CD4-positive, alpha-beta T cell (primary cell): ENCODE data around the gene VASN. TPM values are rescaled to one million over a fixed set of nuclear protein-coding genes. Genes with fewer than 3 reads are reported as not detected.

Source experiments
- ATAC-seq: fragments of 200-7000 bp; cut with Tn5 transposase; one replicate; pipeline ENCODE4 v1.10.0; 2022; ENCODE audit warnings: mild to moderate bottlenecking; ENCODE audit not compliant: poor library complexity
- CTCF ChIA-PET: fragments of 350-600 bp; sonication (Branson Sonifier 250); formaldehyde crosslinking; loops from one replicate; lab custom pipeline; 2021; ENCODE audit warnings: antibody characterized with exemption, inconsistent platforms; lab: Charles Lee
- POLR2A ChIA-PET: fragments of 350-600 bp; sonication (Branson Sonifier 250); formaldehyde crosslinking; loops from one replicate; lab custom pipeline; 2021; ENCODE audit warnings: antibody characterized with exemption, inconsistent platforms; lab: Charles Lee
- DNase-seq, 14 experiments: peaks; one replicate each; pipeline ENCODE4 v3.0.0-alpha.2; 2013 to 2020; ENCODE audit warnings: mixed read lengths in 2 of 14
- H3K27ac ChIP-seq, 2 donors: one replicate each; pipeline versions ENCODE4 v1.5.1 to v1.7.0; 2013; ENCODE audit warnings: low read length in 2 of 2, low read depth in 1 of 2, mild to moderate bottlenecking in 1 of 2
- H3K27me3 ChIP-seq, 2 experiments: 1 replicate in 1 of 2; 2 replicates in 1 of 2; pipeline versions ENCODE4 v1.6.1 to v1.7.0; 2013; ENCODE audit warnings: low read length in 2 of 2, control low read depth in 1 of 2, mild to moderate bottlenecking in 1 of 2, moderate library complexity in 1 of 2; ENCODE audit not compliant: insufficient read depth in 2 of 2, control insufficient read depth in 1 of 2
- H3K36me3 ChIP-seq: one replicate; pipeline ENCODE4 v1.6.1; 2013; ENCODE audit warnings: low read length, control low read depth; ENCODE audit not compliant: insufficient read depth
- H3K4me1 ChIP-seq: one replicate; pipeline ENCODE4 v1.6.1; 2013; ENCODE audit warnings: low read length, control low read depth; ENCODE audit not compliant: insufficient read depth
- H3K4me3 ChIP-seq: one replicate; pipeline ENCODE4 v1.5.1; 2013; ENCODE audit warnings: mild to moderate bottlenecking, low read length, moderate library complexity
- H3K9me3 ChIP-seq, 2 experiments: 1 replicate in 1 of 2; 2 replicates in 1 of 2; pipeline versions ENCODE4 v1.6.1 to v1.7.0; 2013; ENCODE audit warnings: low read length in 2 of 2, mild to moderate bottlenecking in 2 of 2, control low read depth in 1 of 2, moderate library complexity in 1 of 2; ENCODE audit not compliant: control insufficient read depth in 1 of 2, insufficient read depth in 1 of 2
- H3K27ac Mint-ChIP-seq: one replicate; pipeline ENCODE4 v1.8.0; 2020; ENCODE audit warnings: mixed read lengths
- H3K27me3 Mint-ChIP-seq: one replicate; pipeline ENCODE4 v1.8.0; 2021; ENCODE audit warnings: mixed read lengths
- H3K36me3 Mint-ChIP-seq: one replicate; pipeline ENCODE4 v1.8.0; 2021; ENCODE audit warnings: low read depth, mixed read lengths
- H3K4me1 Mint-ChIP-seq: one replicate; pipeline ENCODE4 v1.8.0; 2021; ENCODE audit warnings: low read depth, mixed read lengths
- H3K4me3 Mint-ChIP-seq: one replicate; pipeline ENCODE4 v1.8.0; 2020; ENCODE audit warnings: mild to moderate bottlenecking, mixed read lengths
- H3K9me3 Mint-ChIP-seq: one replicate; pipeline ENCODE4 v1.8.0; 2020; ENCODE audit warnings: mixed read lengths
- intact Hi-C, 2 experiments: fragments of 100-400 bp; cut with DNase I in 1 of 2; cut with micrococcal nuclease in 1 of 2; formaldehyde crosslinking; loops; one replicate each; pipeline versions ENCODE4 v1.15.1 to v1.9.0; 2023 to 2025; cut with DNase I, micrococcal nuclease
- total RNA-seq, 174 experiments: library from RNA in 2 of 174; stranded (reverse) in 2 of 174; gene quantifications; one replicate each; pipeline ENCODE4 v1.2.3 and lab custom pipeline; 2021 to 2026
- TF ChIP-seq, protein P1 (sequence below): fragments of 200-600 bp; IDR thresholded peaks from one replicate; pipeline ENCODE4 v1.8.0; 2022; ENCODE audit warnings: antibody characterized with exemption, mild to moderate bottlenecking

The VASN gene
- total RNA-seq, 2 experiments from 2014 or later = 0.70 to 0.77 TPM

DNA sequence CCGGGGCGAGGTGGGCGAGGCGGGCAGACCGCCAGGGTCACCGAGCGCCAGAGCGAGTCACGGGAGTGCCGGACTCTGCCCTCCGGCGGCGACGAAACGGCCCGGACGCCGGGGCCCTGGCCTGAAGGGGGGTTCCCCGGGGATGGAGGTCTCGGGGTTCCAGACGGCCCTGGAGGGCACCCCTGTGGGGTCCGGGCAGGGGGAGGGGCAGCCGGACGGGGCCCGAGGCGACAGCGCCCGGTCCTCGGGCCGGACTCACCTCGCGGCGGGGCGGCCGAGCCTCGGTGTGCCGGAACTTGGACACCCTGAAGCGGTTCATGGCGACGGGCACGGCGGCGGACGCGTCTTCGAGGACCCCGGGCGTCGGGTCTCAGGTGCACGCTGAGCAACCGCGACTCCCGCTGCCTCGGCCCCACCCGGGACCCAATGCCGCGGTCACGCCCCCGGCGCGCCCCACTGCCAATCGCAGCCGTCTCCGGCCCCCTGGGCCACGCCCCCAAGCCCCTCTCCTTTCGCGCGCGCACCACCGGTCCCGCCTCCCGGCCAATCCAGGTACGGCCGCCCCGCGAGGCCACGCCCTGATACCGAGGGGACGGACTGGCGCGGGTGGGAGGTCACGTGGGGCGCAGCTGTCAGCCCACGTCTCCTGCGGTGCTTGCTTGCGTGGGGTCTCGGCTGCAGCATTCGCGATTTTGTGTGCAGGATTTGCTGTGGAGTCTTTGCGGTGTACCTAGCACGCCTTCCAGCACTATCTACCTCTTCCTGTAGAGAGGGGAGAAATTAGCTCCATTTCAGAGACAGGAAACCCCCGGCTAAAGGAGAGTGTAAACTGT, 44.8 kb downstream of the VASN start, which contains the start of gene CORO7:
Gene CORO7, minus strand, starts transcription at position 397 of the 833 bp plus-strand sequence. Its CDS starts 78 bp downstream, at position 319.
- H3K4me1 ChIP-seq = peaks cover 51% of the 10 kb centered on the region
- Mint-ChIP-seq H3K36me3 (peaks cover 40% of the 10 kb centered on the region), H3K4me1 (peaks cover 29% of the 10 kb centered on the region), H3K27ac (peak within 1 kb of the TSS; percentile 95), H3K27me3 (no peaks in the 10 kb centered on the region), H3K9me3 (no peaks in the 10 kb centered on the region), H3K4me3 (peak within 1 kb of the TSS; percentile 96)
- no peaks in the 10 kb centered on the region for H3K9me3 ChIP-seq
- ATAC-seq = peak; percentile 71
- ChIA-PET POLR2A (interaction anchor here (0.5 to 3.6 kb wide), 20 partner anchors 11 to 907 kb away, joined by 3 to 16 read pairs (median 3); partner anchors contain the start of genes CDIP1, HMOX2, MGRN1 and TFAP4), CTCF (interaction anchor here (1.2 to 6.4 kb wide), 8 partner anchors 13 to 163 kb away, joined by 3 to 45 read pairs (median 4); partner anchors contain the start of genes HMOX2 and NMRAL1)
- H3K27ac ChIP-seq = peak within 1 kb of the TSS; percentile 91 to 98
- no peaks in the 10 kb centered on the region for H3K27me3 ChIP-seq
- DNase-seq = peak; percentile 98 to 100 (median 99)
- H3K36me3 ChIP-seq = peaks cover 20% of the 10 kb centered on the region
- TF ChIP-seq, protein P1, sequence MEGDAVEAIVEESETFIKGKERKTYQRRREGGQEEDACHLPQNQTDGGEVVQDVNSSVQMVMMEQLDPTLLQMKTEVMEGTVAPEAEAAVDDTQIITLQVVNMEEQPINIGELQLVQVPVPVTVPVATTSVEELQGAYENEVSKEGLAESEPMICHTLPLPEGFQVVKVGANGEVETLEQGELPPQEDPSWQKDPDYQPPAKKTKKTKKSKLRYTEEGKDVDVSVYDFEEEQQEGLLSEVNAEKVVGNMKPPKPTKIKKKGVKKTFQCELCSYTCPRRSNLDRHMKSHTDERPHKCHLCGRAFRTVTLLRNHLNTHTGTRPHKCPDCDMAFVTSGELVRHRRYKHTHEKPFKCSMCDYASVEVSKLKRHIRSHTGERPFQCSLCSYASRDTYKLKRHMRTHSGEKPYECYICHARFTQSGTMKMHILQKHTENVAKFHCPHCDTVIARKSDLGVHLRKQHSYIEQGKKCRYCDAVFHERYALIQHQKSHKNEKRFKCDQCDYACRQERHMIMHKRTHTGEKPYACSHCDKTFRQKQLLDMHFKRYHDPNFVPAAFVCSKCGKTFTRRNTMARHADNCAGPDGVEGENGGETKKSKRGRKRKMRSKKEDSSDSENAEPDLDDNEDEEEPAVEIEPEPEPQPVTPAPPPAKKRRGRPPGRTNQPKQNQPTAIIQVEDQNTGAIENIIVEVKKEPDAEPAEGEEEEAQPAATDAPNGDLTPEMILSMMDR = no peak
- peak within 1 kb of the TSS; percentile 81 for H3K4me3 ChIP-seq
- intact Hi-C loops = loop anchor here (1.0 to 10.0 kb wide), 6 partner anchors 9 to 299 kb away; partner anchors contain the start of genes DNAJA3 (in 2 of the 2), ADCY9 (in 1 of the 2), HMOX2 (in 1 of the 2) and PAM16 (in 1 of the 2)

DNA sequence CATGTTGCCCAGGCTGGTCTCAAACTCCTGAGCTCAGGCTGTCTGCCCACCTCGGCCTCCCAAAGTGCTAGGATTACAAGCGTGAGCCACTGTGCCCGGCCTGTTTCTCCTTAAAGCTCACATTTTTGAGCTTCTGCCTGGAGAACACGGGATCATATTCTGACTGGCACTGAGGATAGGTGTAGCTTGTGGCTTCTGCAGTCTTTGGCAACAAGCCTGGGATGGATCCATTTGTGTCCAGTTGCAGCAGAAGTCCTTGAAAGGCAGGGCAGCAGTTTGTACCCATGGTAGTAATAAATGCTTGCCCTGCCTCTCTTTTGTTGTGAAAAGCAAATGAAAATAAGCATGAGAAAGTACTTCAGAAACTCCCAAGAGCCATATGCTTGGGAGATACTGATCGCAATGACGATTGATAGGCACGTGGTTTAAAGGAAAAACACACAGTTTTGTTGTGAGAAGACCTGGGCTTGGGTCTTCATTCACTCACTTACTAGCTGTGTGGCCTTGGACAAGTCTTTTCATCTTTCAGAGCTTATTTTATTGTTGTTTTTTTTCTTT, 47.8 kb downstream of the VASN start:
- H3K4me3 Mint-ChIP-seq = no peak overlapping the region
- no peak for DNase-seq
- H3K9me3 Mint-ChIP-seq = no peaks in the 10 kb centered on the region
- H3K27me3 Mint-ChIP-seq = no peaks in the 10 kb centered on the region
- POLR2A ChIA-PET = interaction anchor here (0.9 kb wide), 1 partner anchor 197 kb away, joined by 3 read pairs; no protein-coding TSS in a partner anchor
- peaks cover 17% of the 10 kb centered on the region for H3K4me1 Mint-ChIP-seq
- peaks cover 18% of the 10 kb centered on the region for H3K36me3 Mint-ChIP-seq
- ATAC-seq = no peak
- H3K27ac Mint-ChIP-seq = no peak overlapping the region
- CTCF ChIA-PET = interaction anchor here (1.8 kb wide), 1 partner anchor 166 kb away, joined by 4 read pairs; no protein-coding TSS in a partner anchor
- TF ChIP-seq, protein P1 = no peak
- H3K9me3 ChIP-seq = no peaks in the 10 kb centered on the region
- H3K4me3 ChIP-seq = no peak overlapping the region
- peaks cover 23% of the 10 kb centered on the region for H3K4me1 ChIP-seq
- no peaks in the 10 kb centered on the region for H3K27me3 ChIP-seq
- no peaks in the 10 kb centered on the region for H3K36me3 ChIP-seq
- no peak overlapping the region for H3K27ac ChIP-seq
- intact Hi-C loops = loop anchor here (5.0 to 10.0 kb wide), 5 partner anchors 58 to 302 kb away; partner anchors contain the start of genes ADCY9 (in 1 of the 2), HMOX2 (in 1 of the 2), PAM16 (in 1 of the 2) and UBALD1 (in 1 of the 2)

DNA sequence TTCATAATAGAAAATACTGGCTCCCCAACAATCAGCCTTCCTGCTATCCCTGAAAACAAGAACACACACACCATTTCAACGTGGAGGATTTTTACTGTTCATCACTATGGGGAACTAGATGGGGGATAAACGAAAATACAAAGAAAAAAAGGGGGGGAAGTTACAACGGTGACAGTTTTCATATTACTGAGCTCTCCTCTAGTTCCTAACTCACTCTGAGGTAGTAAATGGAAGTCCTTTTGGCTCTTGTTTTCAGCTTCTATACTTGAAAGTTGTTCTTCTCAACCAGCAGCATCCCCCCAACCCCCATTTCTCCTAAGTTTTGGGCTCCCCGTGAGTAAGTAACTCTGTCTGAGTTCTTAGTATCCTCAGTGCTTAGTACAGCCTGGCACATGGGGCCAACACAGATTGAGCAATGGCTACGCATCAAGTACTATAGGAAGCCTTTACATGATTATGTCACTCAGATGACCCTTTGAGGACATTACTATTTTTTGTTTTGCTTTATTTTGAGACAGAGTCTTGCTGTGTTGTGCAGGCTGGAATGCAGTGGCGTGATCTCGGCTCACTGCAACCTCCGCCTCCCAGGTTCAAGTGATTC, 49.0 kb downstream of the VASN start:
- Mint-ChIP-seq H3K27ac (no peak overlapping the region), H3K9me3 (no peaks in the 10 kb centered on the region), H3K27me3 (no peaks in the 10 kb centered on the region), H3K36me3 (peaks cover 14% of the 10 kb centered on the region), H3K4me1 (peaks cover 13% of the 10 kb centered on the region), H3K4me3 (no peak overlapping the region)
- ATAC-seq (no peak), DNase-seq (no peak)
- no peaks in the 10 kb centered on the region for H3K27me3 ChIP-seq
- H3K4me3 ChIP-seq = no peak overlapping the region
- POLR2A ChIA-PET = no interaction called here
- TF ChIP-seq, protein P1 = no peak
- H3K9me3 ChIP-seq = no peaks in the 10 kb centered on the region
- CTCF ChIA-PET = interaction anchor here (0.7 kb wide), 1 partner anchor 204 kb away, joined by 3 read pairs; the partner anchor contains the start of gene MGRN1
- H3K36me3 ChIP-seq = no peaks in the 10 kb centered on the region
- intact Hi-C loops = loop anchor here in 1 of 2 experiments (10.0 kb wide), 1 partner anchor 274 kb away; the partner anchor contains the start of gene NUDT16L1
- no peak overlapping the region for H3K27ac ChIP-seq
- peaks cover 18% of the 10 kb centered on the region for H3K4me1 ChIP-seq
